Adrenal gland (tissue), 5 donors: ENCODE data around the gene ATOH8.

Source experiments
- CTCF ChIP-seq, 6 experiments: fragments of 450-650 bp in 4 of 6; fragments of 200-600 bp in 2 of 6; sonication (generic) in 1 of 6; IDR thresholded peaks; 1 replicate in 5 of 6; 2 replicates in 1 of 6; pipeline versions ENCODE4 v1.5.1 to v1.8.0; 2016 to 2021; ENCODE audit warnings: antibody characterized with exemption in 6 of 6, mild to moderate bottlenecking in 2 of 6, moderate library complexity in 1 of 6
- POLR2A ChIP-seq, 2 donors: fragments of 450-650 bp; IDR thresholded peaks; one replicate each; pipeline ENCODE4 v1.6.1; 2017; ENCODE audit warnings: antibody characterized with exemption in 2 of 2, mild to moderate bottlenecking in 2 of 2, moderate library complexity in 1 of 2
- donor health status: DM: no; HTN: no; CAD: no.

DNA sequence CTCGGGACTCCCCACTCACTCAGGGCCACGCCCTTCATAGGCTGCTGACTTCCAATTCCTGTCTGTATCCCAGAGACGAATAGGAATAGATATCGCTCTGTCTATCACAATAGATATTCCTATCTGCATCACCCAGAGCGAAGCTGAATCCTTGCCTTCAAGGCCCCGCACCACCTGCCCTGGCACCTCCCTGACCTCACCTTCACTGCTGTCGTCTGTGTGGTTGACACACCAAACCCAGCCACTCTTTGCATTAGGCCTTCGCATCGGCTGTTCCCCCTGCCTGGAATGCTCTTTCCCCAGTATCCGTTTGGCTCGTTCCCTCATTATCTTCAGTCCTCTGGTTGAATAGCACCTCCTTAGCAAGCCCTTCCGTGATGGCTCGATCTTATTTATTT lies 43.5 kb downstream of the ATOH8 start:
- TF ChIP-seq CTCF (IDR thresholded peaks at IDR 0.05) (no peak), POLR2A (IDR thresholded peaks at IDR 0.05) (no peak)
